NCI-H446 treated with DMSO at 0.1 percent for 48 hours (cell line): Measurements from ENCODE around the gene SERPINE1.
"Not testable (repeated sequence)": the region's sequence is repeated elsewhere in the genome, so short reads cannot be mapped to it uniquely, and the experiment has no call there.

Experiments
- DNase-seq: peaks from one replicate; lab custom pipeline; 2025; lab: John Stamatoyannopoulos, UW

SERPINE1 gene

GRCh38 chr7:101126651-101127459 is at the start of gene SERPINE1:
TSS of gene SERPINE1 (plus strand) at chr7:101127104. CDS start at chr7:101128394, 1,290 bp downstream.
- no peak for DNase-seq

- peak; percentile 2 for DNase-seq
Measured at GRCh38 chr7:101077303-101078086, 49.4 kb upstream of the SERPINE1 start.

GRCh38 chr7:101081432-101081831 is 45.5 kb upstream of the SERPINE1 start:
- DNase-seq: no peak

GRCh38 chr7:101084865-101085161 is 42.1 kb upstream of the SERPINE1 start:
- DNase-seq: no peak

GRCh38 chr7:101085162-101085964 is 41.5 kb upstream of the SERPINE1 start, which contains the start of gene TRIM56:
TSS of gene TRIM56 (plus strand) at chr7:101085481. CDS start at chr7:101087313, 1,832 bp downstream.
- DNase-seq: no peak

- DNase-seq: no peak
Measured at GRCh38 chr7:101087334-101088068, 39.4 kb upstream of the SERPINE1 start.

- no peak for DNase-seq
Measured at GRCh38 chr7:101088069-101088425, 38.9 kb upstream of the SERPINE1 start.

GRCh38 chr7:101088858-101089529 is 37.9 kb upstream of the SERPINE1 start:
- no peak for DNase-seq

- DNase-seq: no peak
Measured at GRCh38 chr7:101089876-101090275, 37.0 kb upstream of the SERPINE1 start.

GRCh38 chr7:101092266-101092905 is 34.5 kb upstream of the SERPINE1 start:
- not testable (repeated sequence) for DNase-seq

- DNase-seq: no peak
Measured at GRCh38 chr7:101093906-101094305, 33.0 kb upstream of the SERPINE1 start.

GRCh38 chr7:101094376-101094775 is 32.5 kb upstream of the SERPINE1 start:
- DNase-seq: no peak

- no peak for DNase-seq
Measured at GRCh38 chr7:101094791-101095375, 32.0 kb upstream of the SERPINE1 start.

GRCh38 chr7:101096331-101096956 is 30.5 kb upstream of the SERPINE1 start:
- DNase-seq: no peak

- no peak for DNase-seq
Measured at GRCh38 chr7:101096957-101097347, 30.0 kb upstream of the SERPINE1 start.

GRCh38 chr7:101097561-101097960 is 29.3 kb upstream of the SERPINE1 start:
- DNase-seq: no peak

GRCh38 chr7:101099969-101100781 is 26.7 kb upstream of the SERPINE1 start:
- peak; percentile 39 for DNase-seq

- DNase-seq: no peak
Measured at GRCh38 chr7:101100858-101101847, 25.8 kb upstream of the SERPINE1 start.
